Gastroesophageal sphincter (tissue), 4 donors: ENCODE data around the gene RERE. TPM values are rescaled to one million over a fixed set of nuclear protein-coding genes. Genes with fewer than 3 reads are reported as not detected.

ENCODE experiments used
- ATAC-seq: fragments of 150-250 bp; one replicate; pipeline ENCODE4 v1.9.1; 2016; ENCODE audit warnings: mild to moderate bottlenecking, moderate library complexity
- H3K27ac ChIP-seq, 4 donors: fragments of 200-600 bp; sonication (generic) in 3 of 4; 1 replicate in 3 of 4; 2 replicates in 1 of 4; pipeline ENCODE4 v1.5.1; 2016 to 2019
- H3K27me3 ChIP-seq: fragments of 200-600 bp; sonication (generic); one replicate; pipeline ENCODE4 v1.5.1; 2019
- H3K36me3 ChIP-seq, 2 donors: fragments of 200-600 bp; sonication (generic); one replicate each; pipeline ENCODE4 v1.5.1; 2019; ENCODE audit warnings: control low read depth in 1 of 2
- H3K4me1 ChIP-seq, 3 donors: fragments of 200-600 bp; sonication (generic); 1 replicate in 2 of 3; 2 replicates in 1 of 3; pipeline ENCODE4 v1.5.1; 2016 to 2019; ENCODE audit warnings: control low read depth in 2 of 3
- H3K4me3 ChIP-seq, 2 donors: fragments of 200-600 bp; sonication (generic); one replicate each; pipeline ENCODE4 v1.5.1; 2019; ENCODE audit warnings: mild to moderate bottlenecking in 1 of 2, moderate library complexity in 1 of 2
- H3K9me3 ChIP-seq, 3 donors: fragments of 200-600 bp; sonication (generic); one replicate each; pipeline ENCODE4 v1.5.1; 2017 to 2019; ENCODE audit warnings: control low read depth in 2 of 3
- CTCF ChIP-seq, 4 experiments: fragments of 200-600 bp in 2 of 4; fragments of 450-650 bp in 2 of 4; sonication (generic) in 1 of 4; IDR thresholded peaks; one replicate each; pipeline ENCODE4 v1.5.1; 2017 to 2019; ENCODE audit warnings: antibody characterized with exemption in 4 of 4, mild to moderate bottlenecking in 2 of 4, moderate library complexity in 2 of 4
- EP300 ChIP-seq: sonication (generic); formaldehyde crosslinking; IDR thresholded peaks from one replicate; pipeline ENCODE4 v1.6.1; 2017; ENCODE audit warnings: antibody characterized with exemption, mild to moderate bottlenecking
- POLR2A ChIP-seq, 2 donors: fragments of 450-650 bp; IDR thresholded peaks; one replicate each; pipeline ENCODE4 v1.6.1; 2017; ENCODE audit warnings: antibody characterized with exemption in 2 of 2, mild to moderate bottlenecking in 2 of 2, moderate library complexity in 1 of 2
- POLR2AphosphoS5 ChIP-seq: sonication (generic); formaldehyde crosslinking; IDR thresholded peaks from one replicate; pipeline ENCODE4 v1.6.1; 2017; ENCODE audit warnings: antibody characterized with exemption
- WGBS, 2 donors: methylation state at CpG; one replicate each; pipeline ENCODE4 v1.1.5; 2018; ENCODE audit warnings: low coverage in 1 of 2; 5-methylcytosine and 5-hydroxymethylcytosine counted together
- total RNA-seq, 4 donors: library from RNA; depleted of rRNA; stranded (reverse); fragments of >200 nt; gene quantifications; one replicate each; pipeline ENCODE4 v1.1.0, GENCODE V29; 2016

The RERE gene
- total RNA-seq, 4 donors from 2014 or later = 112 to 212 (median 139) TPM

GRCh38 chr1:8813016-8813763, 4.2 kb downstream of the RERE start:
- H3K9me3 ChIP-seq = no peaks in the 10 kb centered on the region
- H3K4me3 ChIP-seq = no peak overlapping the region
- peak overlapping the region; percentile 35 to 97 (median 86) for H3K27ac ChIP-seq
- peaks cover 0 to 72% (median 5%) of the 10 kb centered on the region in 3 donors for H3K4me1 ChIP-seq
- WGBS, 2 donors = 16 to 27% methylated on average over 4 to 5 of the region's 6 CpGs
- H3K36me3 ChIP-seq = no peaks in the 10 kb centered on the region
- H3K27me3 ChIP-seq = no peaks in the 10 kb centered on the region
- no peak for ATAC-seq
- TF ChIP-seq CTCF (IDR thresholded peaks at IDR 0.05) (no peak), POLR2AphosphoS5 (no peak), EP300 (no peak), POLR2A (IDR thresholded peaks at IDR 0.05) (no peak)

GRCh38 chr1:8812081-8812480, 5.4 kb downstream of the RERE start:
- TF ChIP-seq CTCF (IDR thresholded peaks at IDR 0.05) (no peak), POLR2AphosphoS5 (no peak), EP300 (no peak), POLR2A (IDR thresholded peaks at IDR 0.05) (no peak)
- no peaks in the 10 kb centered on the region for H3K36me3 ChIP-seq
- H3K4me1 ChIP-seq = peaks cover 0 to 78% (median 5%) of the 10 kb centered on the region in 3 donors
- H3K4me3 ChIP-seq = no peak overlapping the region
- 52 to 54% methylated on average over 6 of the region's 6 CpGs for WGBS, 2 donors
- H3K27me3 ChIP-seq = no peaks in the 10 kb centered on the region
- no peak for ATAC-seq
- H3K9me3 ChIP-seq = no peaks in the 10 kb centered on the region
- H3K27ac ChIP-seq = peak overlapping the region; percentile 4 to 97 (median 86)

GRCh38 chr1:8810987-8811386, 6.5 kb downstream of the RERE start:
- Histone ChIP-seq H3K27me3 (no peaks in the 10 kb centered on the region), H3K27ac (peak overlapping the region in 2 of 4 donors; percentile 76 to 96), H3K4me1 (peaks cover 0 to 81% (median 5%) of the 10 kb centered on the region in 3 donors), H3K36me3 (no peaks in the 10 kb centered on the region), H3K9me3 (no peaks in the 10 kb centered on the region), H3K4me3 (no peak overlapping the region)
- ATAC-seq = no peak
- 74 to 92% methylated on average over 4 of the region's 4 CpGs for whole genome bisulfite sequencing, 2 donors
- TF ChIP-seq EP300 = no peak
- no peak for TF ChIP-seq CTCF (IDR thresholded peaks at IDR 0.05)
- TF ChIP-seq POLR2A (IDR thresholded peaks at IDR 0.05) = no peak
- TF ChIP-seq POLR2AphosphoS5 = no peak

GRCh38 chr1:8809342-8809736, 8.1 kb downstream of the RERE start:
- no peak for ATAC-seq
- TF ChIP-seq POLR2A (IDR thresholded peaks at IDR 0.05) (no peak), CTCF (IDR thresholded peaks at IDR 0.05) (no peak)
- Histone ChIP-seq H3K4me3 (no peak overlapping the region), H3K9me3 (no peaks in the 10 kb centered on the region), H3K27ac (no peak overlapping the region), H3K27me3 (no peaks in the 10 kb centered on the region), H3K4me1 (peaks cover 0 to 67% (median 0%) of the 10 kb centered on the region in 3 donors), H3K36me3 (no peaks in the 10 kb centered on the region)
- 50 to 56% methylated on average over 1 of the region's 1 CpG for WGBS, 2 donors

GRCh38 chr1:8807004-8807403, 10.4 kb downstream of the RERE start:
- no peaks in the 10 kb centered on the region for H3K36me3 ChIP-seq
- H3K27me3 ChIP-seq = no peaks in the 10 kb centered on the region
- H3K9me3 ChIP-seq = no peaks in the 10 kb centered on the region
- 85 to 95% methylated on average over 4 to 8 of the region's 8 CpGs for WGBS, 2 donors
- ATAC-seq = no peak
- no peak overlapping the region for H3K27ac ChIP-seq
- H3K4me1 ChIP-seq = peaks cover 0 to 53% (median 0%) of the 10 kb centered on the region in 3 donors
- TF ChIP-seq POLR2AphosphoS5 (no peak), CTCF (IDR thresholded peaks at IDR 0.05) (no peak)
- H3K4me3 ChIP-seq = no peak overlapping the region
